ENCODE data around the gene SIK3.

Gene SIK3

GRCh38 chr11:117091753-117092477, 6.3 kb downstream of the SIK3 start:
- TF ChIP-seq CTCF (IDR thresholded peaks at IDR 0.05; ENCODE audit: low read depth, low read length), result no peak

GRCh38 chr11:117090111-117090706, 8.0 kb downstream of the SIK3 start:
- H3K9me3 ChIP-seq, result no peaks in the 10 kb centered on the region
- DNase-seq, result no peak
- H3K4me3 ChIP-seq (ENCODE audit: low read depth, low read length), result no peak overlapping the region
- no peak for TF ChIP-seq CTCF (IDR thresholded peaks at IDR 0.05; ENCODE audit: low read depth, low read length)
- H3K4me1 ChIP-seq, result peaks cover under 1% of the 10 kb centered on the region; the same call in 1 of the 2 replicates
- H3K36me3 ChIP-seq, result no peaks in the 10 kb centered on the region
- no peaks in the 10 kb centered on the region for H3K27me3 ChIP-seq

More at GRCh38 chr11:117091753-117092477, 6.3 kb downstream of the SIK3 start:
- Histone ChIP-seq H3K4me1 (peaks cover 13% of the 10 kb centered on the region), H3K9me3 (no peaks in the 10 kb centered on the region), H3K27me3 (no peaks in the 10 kb centered on the region), H3K36me3 (no peaks in the 10 kb centered on the region), H3K4me3 (ENCODE audit: low read depth, low read length) (no peak overlapping the region)
- DNase-seq, result no peak

- no peaks in the 10 kb centered on the region for H3K9me3 ChIP-seq
- H3K4me3 ChIP-seq (ENCODE audit: low read depth, low read length), result no peak overlapping the region
- H3K36me3 ChIP-seq, result no peaks in the 10 kb centered on the region
- H3K4me1 ChIP-seq, result no peaks in the 10 kb centered on the region; the same call in 1 of the 2 replicates
- no peak for TF ChIP-seq CTCF (IDR thresholded peaks at IDR 0.05; ENCODE audit: low read depth, low read length)
- no peaks in the 10 kb centered on the region for H3K27me3 ChIP-seq
- no peak for DNase-seq
These were observed 8.5 kb downstream of the SIK3 start for GRCh38 chr11:117089685-117090084.

- no peaks in the 10 kb centered on the region for H3K27me3 ChIP-seq
- no peaks in the 10 kb centered on the region for H3K36me3 ChIP-seq
- no peak for TF ChIP-seq CTCF (IDR thresholded peaks at IDR 0.05; ENCODE audit: low read depth, low read length)
- no peak for DNase-seq
- H3K4me3 ChIP-seq (ENCODE audit: low read depth, low read length), result no peak overlapping the region
- H3K9me3 ChIP-seq, result no peaks in the 10 kb centered on the region
- no peaks in the 10 kb centered on the region; the same call in 1 of the 2 replicates for H3K4me1 ChIP-seq
These were observed 10.8 kb downstream of the SIK3 start for GRCh38 chr11:117087446-117087845.

- Histone ChIP-seq H3K9me3 (no peaks in the 10 kb centered on the region), H3K4me3 (ENCODE audit: low read depth, low read length) (no peak overlapping the region), H3K36me3 (no peaks in the 10 kb centered on the region), H3K4me1 (no peaks in the 10 kb centered on the region; the same call in 1 of the 2 replicates), H3K27me3 (no peaks in the 10 kb centered on the region)
- DNase-seq, result no peak
- TF ChIP-seq CTCF (IDR thresholded peaks at IDR 0.05; ENCODE audit: low read depth, low read length), result no peak
These were observed 13.2 kb downstream of the SIK3 start for GRCh38 chr11:117084992-117085391.
